Measurements from ENCODE around the gene ZFPL1. TPM values are rescaled to one million over a fixed set of nuclear protein-coding genes. Genes with fewer than 3 reads are reported as not detected.

ZFPL1 gene
- total and polyA plus RNA-seq, 3 donors from 2014 or later, result 52.7 to 70.6 (median 57.2) TPM

- no peaks in the 10 kb centered on the region for H3K27me3 ChIP-seq
- no peaks in the 10 kb centered on the region for H3K9me3 ChIP-seq
- DNase-seq, result no peak
- peak overlapping the region; percentile 89 to 92 for H3K4me3 ChIP-seq
- H3K4me1 ChIP-seq, result peaks cover 24% of the 10 kb centered on the region
- H3K27ac ChIP-seq, result peak overlapping the region; percentile 95 to 98
- no peaks in the 10 kb centered on the region for H3K36me3 ChIP-seq (ENCODE audit: low read depth, missing control alignments)
- TF ChIP-seq, protein P1, sequence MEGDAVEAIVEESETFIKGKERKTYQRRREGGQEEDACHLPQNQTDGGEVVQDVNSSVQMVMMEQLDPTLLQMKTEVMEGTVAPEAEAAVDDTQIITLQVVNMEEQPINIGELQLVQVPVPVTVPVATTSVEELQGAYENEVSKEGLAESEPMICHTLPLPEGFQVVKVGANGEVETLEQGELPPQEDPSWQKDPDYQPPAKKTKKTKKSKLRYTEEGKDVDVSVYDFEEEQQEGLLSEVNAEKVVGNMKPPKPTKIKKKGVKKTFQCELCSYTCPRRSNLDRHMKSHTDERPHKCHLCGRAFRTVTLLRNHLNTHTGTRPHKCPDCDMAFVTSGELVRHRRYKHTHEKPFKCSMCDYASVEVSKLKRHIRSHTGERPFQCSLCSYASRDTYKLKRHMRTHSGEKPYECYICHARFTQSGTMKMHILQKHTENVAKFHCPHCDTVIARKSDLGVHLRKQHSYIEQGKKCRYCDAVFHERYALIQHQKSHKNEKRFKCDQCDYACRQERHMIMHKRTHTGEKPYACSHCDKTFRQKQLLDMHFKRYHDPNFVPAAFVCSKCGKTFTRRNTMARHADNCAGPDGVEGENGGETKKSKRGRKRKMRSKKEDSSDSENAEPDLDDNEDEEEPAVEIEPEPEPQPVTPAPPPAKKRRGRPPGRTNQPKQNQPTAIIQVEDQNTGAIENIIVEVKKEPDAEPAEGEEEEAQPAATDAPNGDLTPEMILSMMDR (IDR thresholded peaks at IDR 0.05), result no peak
- no peak for TF ChIP-seq POLR2A (IDR thresholded peaks at IDR 0.05)
- WGBS, 2 donors, result 32 to 37% methylated on average over 11 of the region's 11 CpGs
- intact Hi-C loops (cut with DNase I; ENCODE audit: low total_unique reads), result no loop called here
These were observed 51.7 kb downstream of the ZFPL1 start for GRCh38 chr11:65135633-65136145.

GRCh38 chr11:65136515-65137096 lies 52.6 kb downstream of the ZFPL1 start:
- 61 to 89% methylated on average over 15 of the region's 15 CpGs for WGBS, 2 donors

More at GRCh38 chr11:65136515-65137096, 52.6 kb downstream of the ZFPL1 start:
- Histone ChIP-seq H3K4me1 (peaks cover 24% of the 10 kb centered on the region), H3K27ac (no peak overlapping the region), H3K27me3 (no peaks in the 10 kb centered on the region), H3K36me3 (ENCODE audit: low read depth, missing control alignments) (no peaks in the 10 kb centered on the region), H3K4me3 (no peak overlapping the region), H3K9me3 (no peaks in the 10 kb centered on the region)
- no peak for DNase-seq
- intact Hi-C loops (cut with DNase I; ENCODE audit: low total_unique reads), result no loop called here
- TF ChIP-seq, protein P1 (IDR thresholded peaks at IDR 0.05), result no peak
- no peak for TF ChIP-seq POLR2A (IDR thresholded peaks at IDR 0.05)

Small RNAs within 50 kb of the gene (microRNA-seq; reads per million reads assigned to microRNA genes)
- 0 reads per million in 2 donors for gene MIR6751 (ENCODE audit: borderline number of aligned reads in 2 of 2, borderline replicate concordance in 1 of 2)

Small RNAs within 50 kb of the gene (small RNA-seq; reads per million reads assigned to genes)
- 0 reads per million in 2 donors for gene SNX15

Other genes starting within 250 kb of the ZFPL1 start
- gene CDC42BPG, start 239.6 kb upstream of the ZFPL1 start, total RNA-seq, result 1 to 10 TPM; 7.6 to 9.2 TPM
- 5.3 TPM for gene CDC42BPG, start 239.6 kb upstream of the ZFPL1 start, polyA plus RNA-seq (ENCODE audit: insufficient read depth, low read depth, low replicate concordance)
- gene EHD1, start 205.6 kb upstream of the ZFPL1 start, total RNA-seq, result 100 to 1,000 TPM; 230 to 455 TPM
- gene EHD1, start 205.6 kb upstream of the ZFPL1 start, polyA plus RNA-seq (ENCODE audit: insufficient read depth, low read depth, low replicate concordance), result 328 TPM
- 10 to 100 TPM; 51.1 to 56.1 TPM for gene ATG2A, start 167.0 kb upstream of the ZFPL1 start, total RNA-seq
- gene ATG2A, start 167.0 kb upstream of the ZFPL1 start, polyA plus RNA-seq (ENCODE audit: insufficient read depth, low read depth, low replicate concordance), result 22.2 TPM
- gene PPP2R5B, start 159.5 kb upstream of the ZFPL1 start, total RNA-seq, result 10 to 100 TPM; 19.4 to 26.2 TPM
- 9.9 TPM for gene PPP2R5B, start 159.5 kb upstream of the ZFPL1 start, polyA plus RNA-seq (ENCODE audit: insufficient read depth, low read depth, low replicate concordance)
- gene GPHA2, start 148.3 kb upstream of the ZFPL1 start, total RNA-seq, result 1 to 10 TPM; 7.0 to 9.4 TPM
- gene GPHA2, start 148.3 kb upstream of the ZFPL1 start, polyA plus RNA-seq (ENCODE audit: insufficient read depth, low read depth, low replicate concordance), result 6.9 TPM
- 10 to 100 TPM; 14.4 to 34.8 TPM for gene MAJIN, start 112.1 kb upstream of the ZFPL1 start, total RNA-seq
- 36.4 TPM for gene MAJIN, start 112.1 kb upstream of the ZFPL1 start, polyA plus RNA-seq (ENCODE audit: insufficient read depth, low read depth, low replicate concordance)
- 1 to 10 TPM in 1 of 2 donors, under 1 TPM in 1; 0.94 to 1.5 TPM for gene BATF2, start 87.3 kb upstream of the ZFPL1 start, total RNA-seq
- gene BATF2, start 87.3 kb upstream of the ZFPL1 start, polyA plus RNA-seq (ENCODE audit: insufficient read depth, low read depth, low replicate concordance), result 2.7 TPM
- 100 to 1,000 TPM; 127 to 154 TPM for gene ARL2, start 70.1 kb upstream of the ZFPL1 start, total RNA-seq
- gene ARL2, start 70.1 kb upstream of the ZFPL1 start, polyA plus RNA-seq (ENCODE audit: insufficient read depth, low read depth, low replicate concordance), result 235 TPM
- gene SNX15, start 56.8 kb upstream of the ZFPL1 start, total RNA-seq, result 10 to 100 TPM; 17.0 to 22.5 TPM
- 15.6 TPM for gene SNX15, start 56.8 kb upstream of the ZFPL1 start, polyA plus RNA-seq (ENCODE audit: insufficient read depth, low read depth, low replicate concordance)
- 10 to 100 TPM; 40.5 to 41.0 TPM for gene SAC3D1, start 43.0 kb upstream of the ZFPL1 start, total RNA-seq
- gene SAC3D1, start 43.0 kb upstream of the ZFPL1 start, polyA plus RNA-seq (ENCODE audit: insufficient read depth, low read depth, low replicate concordance), result 63.5 TPM
- gene NAALADL1, start 25.7 kb upstream of the ZFPL1 start, total RNA-seq, result 10 to 100 TPM; 16.5 to 18.1 TPM
- 16.0 TPM for gene NAALADL1, start 25.7 kb upstream of the ZFPL1 start, polyA plus RNA-seq (ENCODE audit: insufficient read depth, low read depth, low replicate concordance)
- 10 to 100 TPM; 28.5 to 50.9 TPM for gene CDCA5, start 182 bp upstream of the ZFPL1 start, total RNA-seq
- 93.3 TPM for gene CDCA5, start 182 bp upstream of the ZFPL1 start, polyA plus RNA-seq (ENCODE audit: insufficient read depth, low read depth, low replicate concordance)
- gene VPS51, start 12.0 kb downstream of the ZFPL1 start, total RNA-seq, result 100 to 1,000 TPM; 173 to 252 TPM
- gene VPS51, start 12.0 kb downstream of the ZFPL1 start, polyA plus RNA-seq (ENCODE audit: insufficient read depth, low read depth, low replicate concordance), result 91.1 TPM
- 10 to 100 TPM; 42.0 to 49.6 TPM for gene TM7SF2, start 27.6 kb downstream of the ZFPL1 start, total RNA-seq
- 36.4 TPM for gene TM7SF2, start 27.6 kb downstream of the ZFPL1 start, polyA plus RNA-seq (ENCODE audit: insufficient read depth, low read depth, low replicate concordance)
- 100 to 1,000 TPM in 1 of 2 donors, 10 to 100 TPM in 1; 64.2 to 119 TPM for gene ZNHIT2, start 33.5 kb downstream of the ZFPL1 start, total RNA-seq
- gene ZNHIT2, start 33.5 kb downstream of the ZFPL1 start, polyA plus RNA-seq (ENCODE audit: insufficient read depth, low read depth, low replicate concordance), result 47.3 TPM
- 100 to 1,000 TPM; 441 to 583 TPM for gene FAU, start 37.9 kb downstream of the ZFPL1 start, total RNA-seq
- gene FAU, start 37.9 kb downstream of the ZFPL1 start, polyA plus RNA-seq (ENCODE audit: insufficient read depth, low read depth, low replicate concordance), result 761 TPM
- gene MRPL49, start 38.1 kb downstream of the ZFPL1 start, total RNA-seq, result 10 to 100 TPM; 82.8 to 87.7 TPM
- gene MRPL49, start 38.1 kb downstream of the ZFPL1 start, polyA plus RNA-seq (ENCODE audit: insufficient read depth, low read depth, low replicate concordance), result 53.9 TPM
- 10 to 100 TPM; 67.4 to 87.2 TPM for gene SYVN1, start 50.3 kb downstream of the ZFPL1 start, total RNA-seq
- gene SYVN1, start 50.3 kb downstream of the ZFPL1 start, polyA plus RNA-seq (ENCODE audit: insufficient read depth, low read depth, low replicate concordance), result 62.0 TPM
- 1 to 10 TPM; 1.2 TPM for gene SPDYC, start 86.0 kb downstream of the ZFPL1 start, total RNA-seq
- gene SPDYC, start 86.0 kb downstream of the ZFPL1 start, polyA plus RNA-seq (ENCODE audit: insufficient read depth, low read depth, low replicate concordance), result 0.80 TPM
- gene CAPN1, start 97.7 kb downstream of the ZFPL1 start, total RNA-seq, result 10 to 100 TPM; 36.2 to 85.3 TPM
- 27.3 TPM for gene CAPN1, start 97.7 kb downstream of the ZFPL1 start, polyA plus RNA-seq (ENCODE audit: insufficient read depth, low read depth, low replicate concordance)
- 10 to 100 TPM; 24.2 to 27.6 TPM for gene POLA2, start 177.7 kb downstream of the ZFPL1 start, total RNA-seq
- gene POLA2, start 177.7 kb downstream of the ZFPL1 start, polyA plus RNA-seq (ENCODE audit: insufficient read depth, low read depth, low replicate concordance), result 21.9 TPM
- gene CDC42EP2, start 230.6 kb downstream of the ZFPL1 start, total RNA-seq, result 1 to 10 TPM; 3.5 to 4.4 TPM
- 5.1 TPM for gene CDC42EP2, start 230.6 kb downstream of the ZFPL1 start, polyA plus RNA-seq (ENCODE audit: insufficient read depth, low read depth, low replicate concordance)
- 10 to 100 TPM; 86.8 to 91.2 TPM for gene DPF2, start 249.6 kb downstream of the ZFPL1 start, total RNA-seq
- gene DPF2, start 249.6 kb downstream of the ZFPL1 start, polyA plus RNA-seq (ENCODE audit: insufficient read depth, low read depth, low replicate concordance), result 94.5 TPM